ENCODE measurements around the gene ANKRD18B.
"Not testable (repeated sequence)": the region's sequence is repeated elsewhere in the genome, so short reads cannot be mapped to it uniquely, and the experiment has no call there.

GRCh38 chr9:33485312-33485711 lies 38.7 kb upstream of the ANKRD18B start:
- TF ChIP-seq, protein P1, sequence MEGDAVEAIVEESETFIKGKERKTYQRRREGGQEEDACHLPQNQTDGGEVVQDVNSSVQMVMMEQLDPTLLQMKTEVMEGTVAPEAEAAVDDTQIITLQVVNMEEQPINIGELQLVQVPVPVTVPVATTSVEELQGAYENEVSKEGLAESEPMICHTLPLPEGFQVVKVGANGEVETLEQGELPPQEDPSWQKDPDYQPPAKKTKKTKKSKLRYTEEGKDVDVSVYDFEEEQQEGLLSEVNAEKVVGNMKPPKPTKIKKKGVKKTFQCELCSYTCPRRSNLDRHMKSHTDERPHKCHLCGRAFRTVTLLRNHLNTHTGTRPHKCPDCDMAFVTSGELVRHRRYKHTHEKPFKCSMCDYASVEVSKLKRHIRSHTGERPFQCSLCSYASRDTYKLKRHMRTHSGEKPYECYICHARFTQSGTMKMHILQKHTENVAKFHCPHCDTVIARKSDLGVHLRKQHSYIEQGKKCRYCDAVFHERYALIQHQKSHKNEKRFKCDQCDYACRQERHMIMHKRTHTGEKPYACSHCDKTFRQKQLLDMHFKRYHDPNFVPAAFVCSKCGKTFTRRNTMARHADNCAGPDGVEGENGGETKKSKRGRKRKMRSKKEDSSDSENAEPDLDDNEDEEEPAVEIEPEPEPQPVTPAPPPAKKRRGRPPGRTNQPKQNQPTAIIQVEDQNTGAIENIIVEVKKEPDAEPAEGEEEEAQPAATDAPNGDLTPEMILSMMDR (conservative IDR thresholded peaks at IDR 0.05; ENCODE audit: low read depth, low read length): not testable (repeated sequence)
- TF ChIP-seq EZH2 (IDR thresholded peaks at IDR 0.05; ENCODE audit: low read length, unreplicated experiment): not testable (repeated sequence)
